Measurements from ENCODE around the gene PARP1. TPM values are rescaled to one million over a fixed set of nuclear protein-coding genes. Genes with fewer than 3 reads are reported as not detected.

PARP1 gene
- total and polyA plus RNA-seq, 12 donors: 15.3 to 150 (median 70.6) TPM

GRCh38 chr1:226327761-226328162, 80.1 kb downstream of the PARP1 start:
- TF ChIP-seq CTCF (IDR thresholded peaks at IDR 0.05) (no peak), POLR2A (IDR thresholded peaks at IDR 0.05) (no peak)
- Histone ChIP-seq H3K4me3 (no peak overlapping the region), H3K36me3 (replicated peaks in 1 of 2) (no peaks in the 10 kb centered on the region), H3K27me3 (no peaks in the 10 kb centered on the region), H3K4me1 (replicated peaks in 1 of 2) (no peaks in the 10 kb centered on the region), H3K9me3 (replicated peaks in 1 of 3) (no peaks in the 10 kb centered on the region), H3K27ac (no peak overlapping the region)
- intact Hi-C loops (cut with DNase I): loop anchor here in 1 of 2 donors (10.0 kb wide), 1 partner anchor 123 kb away; no protein-coding TSS in a partner anchor
- no peak for DNase-seq
- 61 to 74% (median 70%) methylated on average over 2 of the region's 2 CpGs for WGBS, 4 donors

GRCh38 chr1:226325178-226325577, 82.7 kb downstream of the PARP1 start:
- WGBS, 4 donors: 40 to 54% (median 47%) methylated on average over 1 of the region's 1 CpG
- Histone ChIP-seq H3K9me3 (replicated peaks in 1 of 3) (no peaks in the 10 kb centered on the region), H3K36me3 (replicated peaks in 1 of 2) (no peaks in the 10 kb centered on the region), H3K27ac (no peak overlapping the region), H3K4me1 (replicated peaks in 1 of 2) (no peaks in the 10 kb centered on the region), H3K4me3 (no peak overlapping the region), H3K27me3 (peaks cover 5% of the 10 kb centered on the region)
- DNase-seq: no peak
- intact Hi-C loops (cut with DNase I): loop anchor here in 1 of 2 donors (10.0 kb wide), 1 partner anchor 120 kb away; no protein-coding TSS in a partner anchor
- TF ChIP-seq POLR2A (IDR thresholded peaks at IDR 0.05) (no peak), CTCF (IDR thresholded peaks at IDR 0.05) (no peak)

GRCh38 chr1:226324479-226324878, 83.4 kb downstream of the PARP1 start:
- TF ChIP-seq CTCF (IDR thresholded peaks at IDR 0.05) (no peak), POLR2A (IDR thresholded peaks at IDR 0.05) (no peak)
- Histone ChIP-seq H3K27me3 (peaks cover 5% of the 10 kb centered on the region), H3K27ac (no peak overlapping the region), H3K36me3 (replicated peaks in 1 of 2) (no peaks in the 10 kb centered on the region), H3K4me1 (replicated peaks in 1 of 2) (no peaks in the 10 kb centered on the region), H3K9me3 (replicated peaks in 1 of 3) (no peaks in the 10 kb centered on the region), H3K4me3 (no peak overlapping the region)
- no peak for DNase-seq
- intact Hi-C loops (cut with DNase I): loop anchor here in 1 of 2 donors (10.0 kb wide), 1 partner anchor 120 kb away; no protein-coding TSS in a partner anchor

- DNase-seq: no peak
- peaks cover 5% of the 10 kb centered on the region for H3K27me3 ChIP-seq
- WGBS, 4 donors: 85 to 94% (median 91%) methylated on average over 3 of the region's 3 CpGs
- H3K4me3 ChIP-seq: no peak overlapping the region
- H3K36me3 ChIP-seq (replicated peaks in 1 of 2): no peaks in the 10 kb centered on the region
- TF ChIP-seq POLR2A (IDR thresholded peaks at IDR 0.05) (no peak), CTCF (IDR thresholded peaks at IDR 0.05) (no peak)
- H3K27ac ChIP-seq: no peak overlapping the region
- no peaks in the 10 kb centered on the region for H3K4me1 ChIP-seq (replicated peaks in 1 of 2)
- H3K9me3 ChIP-seq (replicated peaks in 1 of 3): no peaks in the 10 kb centered on the region
- intact Hi-C loops (cut with DNase I): loop anchor here in 1 of 2 donors (10.0 kb wide), 1 partner anchor 118 kb away; no protein-coding TSS in a partner anchor
These were observed 84.9 kb downstream of the PARP1 start for GRCh38 chr1:226322986-226323385.
